Osteoblast (primary cell): ENCODE data around the gene NTRK3. TPM values are rescaled to one million over a fixed set of nuclear protein-coding genes. Genes with fewer than 3 reads are reported as not detected.

ENCODE experiments used
- DNase-seq: peaks from one replicate; pipeline ENCODE4 v3.0.0; 2011; ENCODE audit warnings: low spot score, mixed read lengths; ENCODE audit not compliant: insufficient read length; ENCODE audit errors: missing footprints
- H2AFZ ChIP-seq: 2 replicates; pipeline ENCODE4 v1.6.0; 2011; ENCODE audit warnings: mild to moderate bottlenecking, low read length
- H3K27ac ChIP-seq: 2 replicates; pipeline ENCODE4 v1.5.1; 2011; ENCODE audit warnings: mild to moderate bottlenecking, low read depth, low read length, moderate library complexity
- H3K27me3 ChIP-seq: 2 replicates; pipeline ENCODE4 v1.6.0; 2012; ENCODE audit warnings: mild to moderate bottlenecking, control low read depth, inconsistent platforms, low read length, moderate library complexity; ENCODE audit not compliant: insufficient read depth
- H3K36me3 ChIP-seq: 2 replicates; pipeline ENCODE4 v1.5.1; 2011; ENCODE audit warnings: mild to moderate bottlenecking, low read length, control low read depth, moderate library complexity; ENCODE audit not compliant: insufficient read depth
- H3K4me1 ChIP-seq: 2 replicates; pipeline ENCODE4 v1.5.1; 2011; ENCODE audit warnings: mild to moderate bottlenecking, low read length, control low read depth, moderate library complexity; ENCODE audit not compliant: insufficient read depth
- H3K4me2 ChIP-seq: 2 replicates; pipeline ENCODE4 v1.6.0; 2011; ENCODE audit warnings: mild to moderate bottlenecking, low read length; ENCODE audit not compliant: insufficient read depth
- H3K4me3 ChIP-seq: fragments of 200-600 bp; sonication (generic); 3 replicates; pipeline ENCODE4 v1.5.1; 2012; ENCODE audit warnings: mild to moderate bottlenecking, low read length, inconsistent platforms; ENCODE audit not compliant: insufficient read depth
- H3K79me2 ChIP-seq: 2 replicates; pipeline ENCODE4 v1.6.0; 2012; ENCODE audit warnings: mild to moderate bottlenecking, low read length, control low read depth, inconsistent platforms; ENCODE audit not compliant: insufficient read depth
- H3K9me3 ChIP-seq: 2 replicates; pipeline ENCODE4 v1.5.1; 2011; ENCODE audit warnings: low read depth, low read length, control low read depth
- H4K20me1 ChIP-seq: 2 replicates; pipeline ENCODE4 v1.6.0; 2012; ENCODE audit warnings: mild to moderate bottlenecking, low read length, control low read depth; ENCODE audit not compliant: insufficient read depth
- CTCF ChIP-seq: IDR thresholded peaks from 2 replicates; pipeline ENCODE4 v1.5.1; 2011; ENCODE audit warnings: mild to moderate bottlenecking, low read depth, low read length, moderate library complexity; ENCODE audit errors: extremely low read depth
- total RNA-seq: library from RNA; depleted of rRNA; stranded (reverse); fragments of >200 nt; gene quantifications from 2 replicates; pipeline ENCODE4 v1.2.3, GENCODE V29; 2012

NTRK3 gene
- total RNA-seq, 1 donor: 0.72 TPM

GRCh38 chr15:88048237-88048636 lies 208.3 kb downstream of the NTRK3 start:
- H4K20me1 ChIP-seq: no peaks in the 10 kb centered on the region
- H3K27me3 ChIP-seq: no peaks in the 10 kb centered on the region
- H2AFZ ChIP-seq: no peak overlapping the region
- no peak overlapping the region for H3K4me3 ChIP-seq
- no peak overlapping the region for H3K27ac ChIP-seq
- TF ChIP-seq CTCF: no peak
- H3K79me2 ChIP-seq: no peaks in the 10 kb centered on the region
- DNase-seq: no peak
- H3K9me3 ChIP-seq: no peaks in the 10 kb centered on the region
- H3K4me1 ChIP-seq: no peaks in the 10 kb centered on the region
- no peaks in the 10 kb centered on the region for H3K36me3 ChIP-seq
- H3K4me2 ChIP-seq: no peak overlapping the region

- Histone ChIP-seq H4K20me1 (no peaks in the 10 kb centered on the region), H3K4me1 (no peaks in the 10 kb centered on the region), H3K79me2 (no peaks in the 10 kb centered on the region), H3K27ac (no peak overlapping the region), H3K36me3 (no peaks in the 10 kb centered on the region), H3K4me2 (no peak overlapping the region), H3K27me3 (no peaks in the 10 kb centered on the region), H3K9me3 (no peaks in the 10 kb centered on the region), H2AFZ (no peak overlapping the region), H3K4me3 (no peak overlapping the region)
- TF ChIP-seq CTCF: no peak
- DNase-seq: no peak
Observed at GRCh38 chr15:88046576-88047129, 209.9 kb downstream of the NTRK3 start.

- Histone ChIP-seq H3K27me3 (no peaks in the 10 kb centered on the region), H3K4me2 (no peak overlapping the region), H3K4me1 (no peaks in the 10 kb centered on the region), H3K9me3 (no peaks in the 10 kb centered on the region), H3K79me2 (no peaks in the 10 kb centered on the region), H3K4me3 (no peak overlapping the region), H3K36me3 (no peaks in the 10 kb centered on the region), H3K27ac (no peak overlapping the region), H2AFZ (no peak overlapping the region), H4K20me1 (no peaks in the 10 kb centered on the region)
- no peak for TF ChIP-seq CTCF
- DNase-seq: no peak
Observed at GRCh38 chr15:88043396-88043795, 213.1 kb downstream of the NTRK3 start.

GRCh38 chr15:88042047-88042446 lies 214.5 kb downstream of the NTRK3 start:
- H3K9me3 ChIP-seq: no peaks in the 10 kb centered on the region
- H3K27me3 ChIP-seq: no peaks in the 10 kb centered on the region
- no peak overlapping the region for H3K4me3 ChIP-seq
- TF ChIP-seq CTCF: no peak
- no peak overlapping the region for H3K4me2 ChIP-seq
- no peak overlapping the region for H2AFZ ChIP-seq
- H4K20me1 ChIP-seq: no peaks in the 10 kb centered on the region
- H3K79me2 ChIP-seq: no peaks in the 10 kb centered on the region
- no peaks in the 10 kb centered on the region for H3K4me1 ChIP-seq
- no peaks in the 10 kb centered on the region for H3K36me3 ChIP-seq
- no peak for DNase-seq
- H3K27ac ChIP-seq: no peak overlapping the region
